Ovary (tissue), 3 donors: ENCODE measurements around the gene TMEM107.

ENCODE experiments used
- POLR2A ChIP-seq: fragments of 450-650 bp; IDR thresholded peaks from one replicate; pipeline ENCODE4 v1.6.1; 2017; ENCODE audit warnings: antibody characterized with exemption, mild to moderate bottlenecking, moderate library complexity
- TF ChIP-seq, protein P1 (sequence below), 3 donors: fragments of 450-650 bp in 2 of 3; fragments of 200-600 bp in 1 of 3; IDR thresholded peaks; one replicate each; pipeline versions ENCODE4 v1.5.1 to v1.8.0; 2016 to 2022; ENCODE audit warnings: antibody characterized with exemption in 3 of 3, mild to moderate bottlenecking in 1 of 3
- donor health status: DM: no; HTN: no; CAD: no.

DNA sequence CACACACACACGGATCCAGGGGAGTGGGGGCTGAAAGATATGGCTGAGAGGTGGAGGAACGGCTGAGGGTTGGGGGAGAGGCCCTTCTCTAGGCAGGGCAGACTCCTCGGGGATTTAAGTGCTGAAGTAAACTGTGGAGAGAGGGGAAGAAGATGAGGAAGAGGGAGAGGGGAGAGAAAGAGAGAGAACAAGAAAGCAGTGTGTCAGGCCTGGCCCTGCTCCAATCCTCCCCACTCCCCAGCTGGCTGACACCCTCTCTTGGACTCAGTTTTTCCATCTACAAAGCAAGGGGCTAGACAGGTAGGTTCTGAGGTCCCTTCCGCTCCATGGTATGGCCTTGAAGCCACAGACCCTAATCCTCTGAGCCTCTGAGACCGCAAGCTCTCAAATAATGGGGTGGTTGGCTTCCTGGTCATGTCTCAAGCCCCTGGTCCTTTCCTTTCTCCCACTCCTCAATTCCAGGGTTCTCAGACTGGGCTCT, 15.4 kb downstream of the TMEM107 start:
- TF ChIP-seq, protein P1, sequence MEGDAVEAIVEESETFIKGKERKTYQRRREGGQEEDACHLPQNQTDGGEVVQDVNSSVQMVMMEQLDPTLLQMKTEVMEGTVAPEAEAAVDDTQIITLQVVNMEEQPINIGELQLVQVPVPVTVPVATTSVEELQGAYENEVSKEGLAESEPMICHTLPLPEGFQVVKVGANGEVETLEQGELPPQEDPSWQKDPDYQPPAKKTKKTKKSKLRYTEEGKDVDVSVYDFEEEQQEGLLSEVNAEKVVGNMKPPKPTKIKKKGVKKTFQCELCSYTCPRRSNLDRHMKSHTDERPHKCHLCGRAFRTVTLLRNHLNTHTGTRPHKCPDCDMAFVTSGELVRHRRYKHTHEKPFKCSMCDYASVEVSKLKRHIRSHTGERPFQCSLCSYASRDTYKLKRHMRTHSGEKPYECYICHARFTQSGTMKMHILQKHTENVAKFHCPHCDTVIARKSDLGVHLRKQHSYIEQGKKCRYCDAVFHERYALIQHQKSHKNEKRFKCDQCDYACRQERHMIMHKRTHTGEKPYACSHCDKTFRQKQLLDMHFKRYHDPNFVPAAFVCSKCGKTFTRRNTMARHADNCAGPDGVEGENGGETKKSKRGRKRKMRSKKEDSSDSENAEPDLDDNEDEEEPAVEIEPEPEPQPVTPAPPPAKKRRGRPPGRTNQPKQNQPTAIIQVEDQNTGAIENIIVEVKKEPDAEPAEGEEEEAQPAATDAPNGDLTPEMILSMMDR (IDR thresholded peaks at IDR 0.05), result no peak
- TF ChIP-seq POLR2A, result no peak
